HG03064 (cell line): Measurements from ENCODE around the gene MRPL41.
"Not testable (repeated sequence)": the region's sequence is repeated elsewhere in the genome, so short reads cannot be mapped to it uniquely, and the experiment has no call there.

Source experiments
- ATAC-seq: cut with Tn5 transposase; IDR thresholded peaks from one replicate; pipeline ENCODE4 v1.9.1; 2021; ENCODE audit warnings: low read depth; ENCODE audit not compliant: unreplicated experiment

The MRPL41 gene

DNA sequence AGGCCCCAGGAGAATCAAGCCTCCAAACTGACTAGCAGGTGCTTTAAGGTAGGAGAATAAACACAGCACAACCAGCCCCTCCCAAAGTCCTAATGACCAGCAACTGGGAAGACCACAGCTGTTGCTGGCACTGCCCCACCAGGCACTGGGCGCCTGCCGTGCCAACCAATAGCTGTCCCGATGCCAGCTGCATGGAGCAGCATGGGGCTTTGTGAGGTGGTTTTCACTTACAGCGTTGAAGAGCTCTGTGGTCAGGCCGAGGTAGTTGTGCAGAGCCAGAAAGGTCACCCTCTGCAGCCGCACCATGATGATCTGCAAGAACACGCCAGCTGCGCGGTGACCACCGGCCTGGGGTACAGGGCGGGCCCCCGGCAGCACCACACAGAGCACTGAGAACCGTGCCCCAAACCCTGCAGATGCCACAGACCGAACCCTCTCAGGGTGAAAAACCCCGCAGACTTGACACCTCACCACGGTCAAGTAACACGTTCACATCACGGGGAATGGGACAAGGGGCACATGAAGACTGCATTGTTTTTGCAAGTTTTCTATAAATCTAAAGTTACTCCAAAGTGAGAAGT lies 30.2 kb upstream of the MRPL41 start:
- ATAC-seq = no peak

DNA sequence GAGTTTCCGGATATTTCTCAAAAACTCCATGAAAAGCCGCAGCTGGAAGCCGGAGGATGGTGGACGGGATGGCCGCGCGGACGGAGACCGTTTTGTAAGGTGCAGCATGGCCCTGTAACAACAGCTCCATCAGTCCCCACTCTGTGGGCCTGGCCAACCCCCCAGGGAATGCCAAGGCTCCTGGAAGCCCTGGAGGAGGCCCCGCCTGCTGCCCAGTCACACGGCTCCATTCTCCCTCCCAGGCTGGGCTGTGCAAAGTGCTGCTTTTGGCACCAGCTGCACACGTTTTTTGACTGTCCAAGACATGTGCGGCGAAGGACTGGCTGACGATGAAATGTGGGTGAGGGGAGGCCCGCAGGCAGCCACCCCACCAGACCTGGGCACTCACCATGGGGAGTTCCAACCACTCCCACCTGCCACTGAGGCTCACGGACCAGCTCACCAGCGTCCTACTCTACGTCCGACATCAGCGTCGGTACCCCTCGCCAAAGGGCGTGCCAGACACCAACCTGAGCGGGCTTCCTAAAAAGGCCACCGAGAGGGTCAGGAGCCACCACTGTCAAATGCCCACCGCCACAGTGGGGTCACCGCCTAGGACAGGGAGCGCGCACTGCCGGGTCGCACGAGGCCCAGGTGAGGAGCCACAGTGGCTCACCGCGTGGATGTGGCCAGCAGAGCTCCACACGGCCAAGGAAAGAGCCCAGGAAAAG lies 28.8 kb upstream of the MRPL41 start:
- no peak for ATAC-seq

DNA sequence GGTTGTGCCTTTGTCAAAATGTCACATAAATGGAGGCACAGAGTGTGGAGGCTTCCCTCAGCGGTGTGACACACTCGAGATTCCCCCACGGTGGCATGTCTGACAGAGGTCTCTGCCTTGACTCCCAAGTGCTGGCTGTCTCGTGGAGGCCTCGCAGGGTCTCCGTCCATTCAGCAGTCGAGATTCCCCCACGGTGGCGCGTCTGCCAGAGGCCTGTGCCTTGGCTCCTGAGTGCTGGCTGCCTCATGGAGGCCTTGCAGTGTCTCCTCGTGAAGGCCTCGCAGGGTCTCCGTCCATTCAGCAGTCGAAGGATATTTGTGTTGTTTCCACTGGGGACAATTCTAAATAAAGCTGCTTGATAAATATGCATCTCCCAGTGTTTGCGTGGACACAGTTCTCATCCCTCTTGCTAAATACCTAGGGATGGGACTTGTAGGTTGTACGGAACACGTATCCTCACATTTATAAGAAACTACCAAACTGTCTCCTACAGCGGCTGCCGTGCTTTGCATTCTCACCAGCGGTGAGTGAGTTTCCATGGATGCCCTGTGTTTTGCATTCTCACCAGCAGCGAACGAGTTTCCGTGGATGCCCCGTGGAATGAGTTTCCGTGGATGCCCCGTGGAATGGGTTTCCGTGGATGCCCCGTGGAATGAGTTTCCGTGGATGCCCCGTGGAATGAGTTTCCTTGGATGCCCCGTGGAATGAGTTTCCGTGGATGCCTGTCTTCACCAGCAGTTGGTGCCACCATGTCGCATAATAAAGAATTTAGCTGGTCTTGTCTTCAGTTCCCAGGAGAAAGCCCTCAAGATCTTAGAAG lies 27.3 kb upstream of the MRPL41 start:
- no peak for ATAC-seq

DNA sequence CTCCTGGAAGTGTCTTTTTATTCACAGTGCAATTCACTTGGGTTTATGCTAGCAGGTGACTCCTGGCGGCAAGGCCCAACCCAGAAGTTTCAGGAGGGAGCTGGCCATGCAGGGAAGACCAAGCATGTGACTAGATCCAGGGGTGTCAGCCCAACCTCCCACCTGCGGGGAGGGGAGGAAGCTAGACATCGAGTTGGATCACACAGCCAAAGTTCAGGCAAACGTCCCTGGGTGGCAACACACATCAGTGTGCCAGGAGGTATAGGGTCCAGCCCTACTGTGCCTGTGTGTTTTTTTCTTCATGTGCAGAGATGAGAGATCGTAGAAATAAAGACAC lies 26.7 kb upstream of the MRPL41 start:
- ATAC-seq = no peak

DNA sequence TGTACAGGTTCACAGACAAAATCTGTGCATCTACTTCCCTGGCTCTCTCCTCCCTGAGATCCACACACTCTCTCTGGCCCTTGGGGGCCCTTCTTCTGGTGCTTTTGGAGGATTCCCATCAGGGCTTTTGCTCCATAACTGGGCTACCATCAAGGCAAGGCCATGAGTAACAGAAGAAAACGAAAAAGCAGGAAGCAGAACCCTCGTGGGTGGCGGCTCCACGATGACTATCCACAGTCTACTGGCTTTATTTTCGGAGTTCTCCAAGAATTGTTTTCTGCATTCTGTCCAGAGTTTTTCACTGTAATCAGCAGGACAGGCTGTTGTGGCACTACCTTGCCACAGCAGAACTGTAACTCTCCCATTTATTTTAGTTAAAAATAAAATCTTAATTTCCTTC lies 21.3 kb upstream of the MRPL41 start:
- no peak for ATAC-seq

DNA sequence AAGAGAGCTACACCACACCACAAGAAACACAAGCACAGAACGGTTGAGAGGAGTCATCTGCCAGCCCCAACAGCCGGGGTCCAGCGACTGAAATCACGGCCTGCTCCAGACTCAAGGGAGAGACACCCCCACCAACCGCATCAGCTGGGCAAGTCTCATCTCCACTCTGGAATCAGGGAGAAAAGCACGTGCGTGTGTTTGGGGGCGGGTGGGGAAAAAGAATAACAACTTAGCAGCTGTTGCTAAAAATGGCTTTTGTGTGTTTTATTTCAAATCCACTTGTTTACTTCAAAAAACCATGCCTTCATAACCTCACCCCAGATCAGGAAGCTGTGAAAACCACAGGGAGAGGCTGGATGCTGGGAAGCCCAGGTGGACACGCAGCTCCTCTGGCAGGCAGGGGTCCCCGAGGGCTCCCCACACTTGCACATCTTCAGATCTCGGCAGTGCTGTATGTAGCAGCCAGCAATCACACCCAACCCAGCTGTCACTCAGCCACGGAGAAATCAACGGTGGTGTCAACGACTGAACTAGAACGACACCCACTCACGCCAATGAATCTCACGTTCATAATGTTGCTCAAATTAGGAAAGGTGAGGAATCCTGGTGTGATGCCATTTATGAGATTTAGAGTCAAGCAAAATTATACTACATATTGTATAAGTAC lies 20.4 kb upstream of the MRPL41 start:
- no peak for ATAC-seq

DNA sequence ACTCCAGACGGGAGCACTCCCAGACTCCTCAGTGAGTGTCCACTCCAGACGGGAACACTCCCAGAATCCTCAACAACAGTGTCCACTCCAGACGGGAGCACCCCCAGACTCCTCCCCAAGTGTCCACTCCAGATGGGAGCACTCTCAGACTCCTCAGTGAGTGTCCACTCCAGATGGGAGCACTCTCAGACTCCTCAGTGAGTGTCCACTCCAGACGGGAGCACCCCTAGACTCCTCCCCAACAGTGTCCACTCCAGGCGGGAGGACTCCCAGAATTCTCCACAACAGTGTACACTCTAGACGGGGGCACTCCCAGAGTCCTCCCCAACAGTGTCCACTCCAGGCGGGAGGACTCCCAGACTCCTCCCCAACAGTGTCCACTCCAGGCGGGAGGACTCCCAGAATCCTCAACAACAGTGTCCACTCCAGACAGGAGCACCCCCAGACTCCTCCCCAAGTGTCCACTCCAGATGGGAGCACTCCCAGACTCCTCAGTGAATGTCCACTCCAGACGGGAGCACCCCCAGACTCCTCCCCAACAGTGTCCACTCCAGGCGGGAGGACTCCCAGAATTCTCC lies 18.7 kb upstream of the MRPL41 start:
- not testable (repeated sequence) for ATAC-seq

DNA sequence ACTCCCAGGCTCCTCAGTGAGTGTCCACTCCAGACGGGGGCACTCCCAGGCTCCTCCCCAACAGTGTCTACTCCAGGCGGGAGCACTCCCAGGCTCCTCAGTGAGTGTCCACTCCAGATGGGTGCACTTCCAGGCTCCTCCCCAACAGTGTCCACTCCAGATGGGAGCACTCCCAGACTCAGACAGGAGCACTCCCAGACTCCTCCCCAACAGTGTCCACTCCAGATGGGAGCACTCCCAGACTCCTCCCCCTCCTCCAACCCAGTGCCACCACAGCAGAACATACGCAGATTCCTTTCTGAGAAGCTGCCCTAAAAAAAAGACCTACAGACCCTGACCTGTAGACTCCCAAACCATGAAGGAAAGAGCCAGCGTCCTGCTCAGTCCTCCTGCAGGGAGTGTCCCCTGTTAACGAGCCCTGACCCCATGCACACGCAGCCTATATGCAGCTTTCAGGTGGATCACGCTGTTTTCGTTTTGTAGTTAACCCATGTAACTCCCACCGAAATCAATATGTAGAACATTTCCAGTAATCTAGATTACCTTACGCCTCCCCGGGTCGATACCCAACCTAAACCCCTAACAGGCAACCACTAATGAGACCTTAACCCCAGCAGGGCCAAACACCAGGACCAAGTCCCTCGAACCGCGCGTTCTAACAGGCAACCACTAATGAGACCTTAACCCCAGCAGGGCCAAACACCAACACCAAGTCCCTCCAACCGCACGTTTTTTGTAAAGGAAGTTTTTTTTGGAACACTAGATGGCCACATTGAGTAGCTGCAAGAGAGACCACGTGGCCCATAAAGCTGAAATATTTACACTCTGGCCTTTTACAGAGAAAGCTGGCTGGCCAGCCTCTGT lies 17.2 kb upstream of the MRPL41 start:
- no peak for ATAC-seq

DNA sequence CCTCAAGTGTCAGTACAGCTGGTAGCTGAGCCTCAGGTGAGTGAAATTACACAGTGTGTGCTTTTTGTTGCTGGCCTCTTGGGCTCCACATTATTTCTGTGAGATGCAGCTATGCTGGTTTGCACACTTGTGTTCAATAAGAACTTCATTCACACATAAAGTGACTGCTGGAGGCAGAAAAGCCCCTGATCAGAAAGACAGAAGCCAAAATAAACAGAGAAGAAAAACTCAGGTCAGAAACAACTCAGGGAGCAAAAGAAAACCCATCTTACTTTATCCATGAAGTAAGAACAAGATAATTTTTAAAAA lies 16.6 kb upstream of the MRPL41 start:
- no peak for ATAC-seq

DNA sequence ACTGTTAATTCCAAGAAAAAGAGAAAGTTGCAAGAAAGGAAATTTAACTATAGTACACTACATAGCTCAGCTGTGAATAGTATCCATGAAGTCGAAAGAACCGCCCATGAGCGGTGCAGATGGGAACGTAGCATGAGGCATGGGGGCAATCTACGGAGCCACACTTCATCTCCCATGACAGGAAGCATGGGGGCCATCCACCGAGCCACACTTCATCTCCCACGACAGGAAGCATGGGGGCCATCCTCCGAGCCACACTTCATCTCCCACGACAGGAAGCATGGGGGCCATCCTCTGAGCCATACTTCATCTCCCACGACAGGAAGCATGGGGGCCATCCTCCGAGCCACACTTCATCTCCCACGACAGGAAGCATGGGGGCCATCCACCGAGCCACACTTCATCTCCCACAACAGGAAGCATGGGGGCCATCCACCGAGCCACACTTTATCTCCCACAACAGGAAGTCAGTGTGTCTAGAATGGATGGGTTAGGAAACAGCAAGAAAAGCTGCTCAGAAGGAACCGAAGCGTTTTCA lies 15.0 kb upstream of the MRPL41 start:
- ATAC-seq = not testable (repeated sequence)

DNA sequence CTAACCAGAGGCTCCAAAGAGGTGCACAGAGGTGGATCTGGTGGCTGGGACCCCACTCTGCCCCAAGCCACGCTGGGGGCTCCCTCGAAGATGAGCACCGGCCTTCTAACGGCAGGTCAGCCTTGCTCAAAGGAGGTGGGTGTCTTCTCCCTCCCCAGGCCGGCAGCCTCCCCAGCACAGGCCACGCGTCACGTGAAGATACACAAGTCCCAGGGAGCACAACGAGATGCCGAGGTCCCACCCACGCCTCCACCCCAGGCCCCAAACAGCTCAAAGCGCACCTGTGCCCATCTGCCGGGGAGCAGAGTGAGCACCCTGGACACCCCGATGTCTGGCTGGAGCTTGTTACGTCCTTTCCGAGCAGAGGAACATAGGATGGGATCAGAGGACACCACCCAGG lies 13.6 kb upstream of the MRPL41 start:
- ATAC-seq = no peak

DNA sequence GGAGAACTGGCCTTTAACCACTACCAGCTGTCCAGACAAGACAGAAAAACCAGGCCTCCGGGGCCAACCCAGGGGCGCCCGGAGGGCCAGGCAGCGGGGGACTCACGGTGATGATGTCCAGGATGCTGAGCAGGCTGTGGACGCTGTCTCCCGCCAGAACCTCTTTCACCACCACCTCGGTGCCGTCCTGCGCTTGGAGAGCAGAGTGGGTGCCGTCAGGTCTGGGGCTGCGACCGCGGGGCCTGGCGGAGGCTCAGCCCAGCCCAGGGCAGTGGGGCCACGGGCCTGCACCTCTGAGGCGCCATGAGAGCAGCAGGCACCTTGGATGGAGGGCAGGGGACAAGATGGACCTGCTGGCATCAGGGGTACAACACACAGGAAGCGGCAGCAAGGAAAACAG lies 11.1 kb upstream of the MRPL41 start:
- no peak for ATAC-seq

DNA sequence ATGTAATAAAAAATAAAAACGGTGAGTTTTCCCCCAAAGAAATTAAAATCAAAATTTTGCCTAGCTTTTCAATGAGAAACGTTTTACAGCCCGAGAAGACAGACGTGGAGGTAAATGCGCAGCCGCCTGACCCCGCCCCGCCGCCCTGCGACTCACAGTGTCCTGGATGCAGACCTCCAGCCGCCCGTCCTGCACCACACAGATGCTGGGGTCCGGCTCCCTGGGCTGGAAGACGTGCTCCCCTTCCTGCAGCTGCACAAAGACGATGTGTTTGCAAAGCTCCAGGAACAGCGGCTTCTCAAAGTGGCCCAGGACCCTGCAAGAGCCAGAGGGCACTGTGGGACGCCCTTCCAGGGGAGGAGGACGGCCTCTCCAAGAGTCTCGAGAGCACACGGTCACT lies 9.2 kb upstream of the MRPL41 start:
- ATAC-seq = no peak

DNA sequence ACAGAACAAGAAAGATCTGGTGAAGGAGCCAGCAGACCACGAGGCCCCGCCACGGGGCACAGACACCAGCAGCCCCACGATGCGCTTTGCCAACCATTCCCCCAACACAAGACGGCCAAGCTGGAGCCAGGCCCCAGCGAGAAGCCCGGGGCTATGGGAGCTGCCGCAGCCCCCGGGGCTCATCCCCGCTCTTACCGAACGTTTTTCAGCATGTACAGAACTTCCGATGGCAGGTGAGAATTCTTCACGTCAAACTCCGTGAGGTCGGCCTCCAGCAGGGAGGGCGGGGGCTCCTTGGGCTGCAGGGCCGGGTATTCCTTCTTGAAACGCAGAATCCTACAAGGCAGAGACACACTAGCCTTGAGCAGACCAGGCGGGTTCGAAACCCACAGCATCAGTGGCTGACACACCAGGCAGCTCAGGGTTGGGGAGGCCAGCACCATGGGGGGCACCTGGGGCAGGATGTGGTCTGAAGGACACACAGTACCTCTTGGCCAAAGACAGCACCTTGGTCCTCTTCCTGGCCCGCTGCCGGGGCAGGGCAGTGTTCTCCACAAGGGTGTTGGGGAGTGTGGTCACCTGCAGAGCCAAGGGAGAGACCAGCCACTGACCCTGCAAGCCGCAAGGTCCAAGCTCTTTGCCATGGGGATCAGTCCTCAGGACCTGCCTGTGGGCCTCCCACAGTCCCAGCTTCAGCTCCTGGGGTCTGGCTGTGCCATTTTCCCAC lies 8.3 kb upstream of the MRPL41 start:
- no peak for ATAC-seq

DNA sequence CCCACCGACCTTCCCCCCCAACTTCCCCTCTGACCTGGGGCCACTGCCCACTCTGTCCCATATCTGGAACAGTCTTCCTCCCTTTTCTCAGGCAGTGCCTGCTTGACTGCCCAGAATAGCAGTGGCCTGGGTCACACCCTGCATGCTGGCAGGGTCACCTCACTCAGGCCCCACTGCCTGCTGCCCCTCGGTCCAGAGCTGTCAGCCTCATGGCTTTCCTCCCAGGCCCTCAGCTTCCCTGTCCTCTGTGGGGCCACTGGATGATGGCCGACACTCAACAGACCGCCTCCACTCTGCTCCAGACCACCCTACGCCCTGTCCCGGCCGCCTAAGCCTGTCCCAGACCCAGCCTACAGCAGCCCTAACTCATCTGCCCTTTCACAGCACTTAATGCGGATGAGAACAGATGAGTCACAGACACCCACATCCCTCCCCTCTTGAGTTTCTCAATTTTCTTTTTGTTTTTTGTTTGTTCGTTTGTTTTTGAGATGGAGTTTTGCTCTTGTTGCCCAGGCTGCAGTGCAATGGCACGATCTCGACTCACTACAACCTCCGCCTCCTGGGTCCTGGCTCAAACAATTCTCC lies 7.4 kb upstream of the MRPL41 start:
- ATAC-seq = no peak

DNA sequence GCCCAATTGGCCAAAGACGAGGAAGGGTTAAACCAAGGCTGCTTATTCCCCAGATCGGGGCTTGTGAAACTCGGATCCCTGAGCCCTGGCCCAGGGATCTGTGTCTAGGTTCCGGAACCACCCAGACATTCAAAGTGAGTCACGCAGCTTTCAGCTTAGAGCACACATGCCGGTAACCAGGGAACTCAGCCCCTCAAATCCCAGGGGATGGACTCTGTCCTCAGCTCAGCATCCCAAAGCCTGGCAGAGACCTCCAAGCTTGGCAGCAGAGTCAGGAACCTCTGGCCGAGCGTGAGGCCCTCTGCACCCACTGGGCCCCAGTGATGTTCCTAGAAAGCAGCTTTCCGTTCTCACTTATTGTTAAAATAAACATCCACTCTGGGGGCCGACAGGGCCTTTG lies 6.6 kb upstream of the MRPL41 start:
- ATAC-seq = no peak

DNA sequence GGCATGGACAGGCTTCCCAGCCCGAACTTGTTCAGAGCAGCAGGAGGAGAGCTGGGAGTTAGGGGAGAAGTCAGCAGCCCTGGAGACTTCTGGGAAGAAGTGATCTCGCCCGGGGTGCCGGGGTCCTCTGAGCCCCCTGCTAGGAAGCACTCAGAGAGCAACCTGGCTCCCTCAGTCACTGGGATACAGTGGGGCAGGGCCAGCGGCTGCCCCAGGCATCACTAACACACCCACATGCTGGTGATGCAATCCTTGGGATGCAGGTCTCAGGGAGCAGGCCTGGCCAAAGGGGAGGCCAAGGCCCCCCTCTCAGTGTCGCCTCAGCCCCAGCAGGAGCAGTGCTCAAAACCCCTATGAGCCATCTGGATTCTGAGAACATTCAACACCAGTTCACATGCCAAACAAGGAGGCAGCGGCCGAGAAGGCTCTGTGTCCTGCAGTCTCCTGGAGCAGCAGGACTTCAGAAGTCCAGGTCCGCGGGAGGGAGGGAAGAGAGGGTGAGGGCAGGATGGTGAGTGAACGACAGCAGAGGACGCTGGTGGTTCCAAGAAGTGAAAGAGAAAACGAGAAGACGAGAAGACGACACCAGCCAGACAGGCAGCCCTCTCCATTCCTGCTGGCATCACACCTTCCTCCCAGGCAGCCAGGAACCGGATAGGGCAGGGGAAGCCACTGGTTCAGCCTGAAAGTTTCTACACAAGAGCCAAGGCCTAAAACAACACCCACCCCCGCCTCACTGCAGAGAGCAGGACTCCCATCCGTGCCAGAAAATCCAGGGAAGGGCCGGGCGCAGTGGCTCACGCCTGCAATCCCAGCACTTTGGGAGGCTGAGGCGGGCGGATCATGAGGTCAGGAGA lies 3.8 kb upstream of the MRPL41 start:
- no peak for ATAC-seq

DNA sequence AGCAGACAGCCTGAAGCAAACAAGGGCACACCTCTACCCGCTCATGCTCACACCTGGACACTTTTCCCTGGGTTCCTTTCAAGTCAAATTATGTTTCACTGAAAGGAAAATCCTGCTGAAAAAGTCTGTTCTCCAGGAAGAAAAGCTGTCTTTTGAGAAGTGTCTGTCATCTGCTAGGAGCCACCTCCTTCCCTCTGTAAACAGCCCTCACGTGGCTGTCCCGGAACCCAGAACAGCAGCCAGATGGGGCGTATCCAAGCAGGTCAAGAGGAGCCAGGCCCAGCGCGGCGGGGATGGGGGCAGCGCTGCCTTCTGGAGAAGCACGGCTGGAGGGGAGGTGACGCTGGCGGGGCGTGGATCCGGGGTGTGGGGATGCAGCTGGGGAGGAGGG lies 1.5 kb upstream of the MRPL41 start, which contains the start of gene PNPLA7:
PNPLA7 (minus strand) TSS at position 172 of the 391 bp plus-strand sequence. CDS start 205 bp downstream, outside the sequence.
- no peak for ATAC-seq
